GM12878 (cell line): ENCODE data around the gene FBF1.

Source experiments
- BACH1 ChIP-seq: fragments of 450-650 bp; IDR thresholded peaks from 2 replicates; pipeline ENCODE4 v1.6.1; 2017; ENCODE audit warnings: mild to moderate bottlenecking, borderline replicate concordance
- EED ChIP-seq: sonication (generic); IDR thresholded peaks from 2 replicates; pipeline ENCODE4 v1.6.1; 2016; ENCODE audit warnings: antibody characterized with exemption, low read depth
- FOXM1 ChIP-seq: IDR thresholded peaks from 2 replicates; pipeline ENCODE4 v1.6.1; 2012; ENCODE audit warnings: low read depth, mild to moderate bottlenecking, inconsistent platforms, low read length, moderate library complexity
- JUND ChIP-seq: IDR thresholded peaks from 2 replicates; pipeline ENCODE4 v1.6.1; 2012; ENCODE audit warnings: low read depth, mild to moderate bottlenecking, low read length, improper control_type of control experiment, moderate library complexity
- MAX ChIP-seq: IDR thresholded peaks from 2 replicates; pipeline ENCODE4 v1.6.1; 2012; ENCODE audit warnings: low read depth, low read length, improper control_type of control experiment
- NBN ChIP-seq: fragments of 450-650 bp; IDR thresholded peaks from 2 replicates; pipeline ENCODE4 v1.6.1; 2016
- NR2C2 ChIP-seq: IDR thresholded peaks from 2 replicates; pipeline ENCODE4 v1.6.1; 2011; ENCODE audit warnings: borderline replicate concordance, low read depth; ENCODE audit not compliant: control insufficient read depth, insufficient read length
- POLR2A ChIP-seq: IDR thresholded peaks from 2 replicates; pipeline ENCODE4 v1.6.1; 2011; ENCODE audit warnings: low read depth, mild to moderate bottlenecking, low read length
- SP1 ChIP-seq: IDR thresholded peaks from one replicate; pipeline ENCODE4 v1.6.1; 2011; ENCODE audit warnings: low read depth, low read length
- ZSCAN29 ChIP-seq: fragments of 450-650 bp; IDR thresholded peaks from 2 replicates; pipeline ENCODE4 v1.6.1; 2017; ENCODE audit warnings: mild to moderate bottlenecking, moderate library complexity

- no peak for TF ChIP-seq ZSCAN29
- TF ChIP-seq FOXM1 = no peak
- no peak for TF ChIP-seq POLR2A
- no peak for TF ChIP-seq MAX
- TF ChIP-seq NR2C2 = no peak
- no peak for TF ChIP-seq JUND
- no peak for TF ChIP-seq SP1
- no peak for TF ChIP-seq EED
- TF ChIP-seq NBN = no peak
- no peak for TF ChIP-seq BACH1
Measured at GRCh38 chr17:75875182-75875939, 65.5 kb downstream of the FBF1 start.
